A549 treated with AZD9567 at 1 μM for 4 hours (cell line): ENCODE measurements around the gene IDH1. TPM values are rescaled to one million over a fixed set of nuclear protein-coding genes. Genes with fewer than 3 reads are reported as not detected.

ENCODE experiments used
- total RNA-seq: library from RNA; stranded (reverse); fragments of 200-300 nt; extraction: Qiagen RNA extraction; gene quantifications from 5 replicates; pipeline ENCODE4 v1.2.3, GENCODE V29; 2022; ENCODE audit not compliant: insufficient read depth

Gene IDH1
- total RNA-seq: 77.4 to 91.3 TPM (median 84.4 TPM) in 5 replicates

DNA sequence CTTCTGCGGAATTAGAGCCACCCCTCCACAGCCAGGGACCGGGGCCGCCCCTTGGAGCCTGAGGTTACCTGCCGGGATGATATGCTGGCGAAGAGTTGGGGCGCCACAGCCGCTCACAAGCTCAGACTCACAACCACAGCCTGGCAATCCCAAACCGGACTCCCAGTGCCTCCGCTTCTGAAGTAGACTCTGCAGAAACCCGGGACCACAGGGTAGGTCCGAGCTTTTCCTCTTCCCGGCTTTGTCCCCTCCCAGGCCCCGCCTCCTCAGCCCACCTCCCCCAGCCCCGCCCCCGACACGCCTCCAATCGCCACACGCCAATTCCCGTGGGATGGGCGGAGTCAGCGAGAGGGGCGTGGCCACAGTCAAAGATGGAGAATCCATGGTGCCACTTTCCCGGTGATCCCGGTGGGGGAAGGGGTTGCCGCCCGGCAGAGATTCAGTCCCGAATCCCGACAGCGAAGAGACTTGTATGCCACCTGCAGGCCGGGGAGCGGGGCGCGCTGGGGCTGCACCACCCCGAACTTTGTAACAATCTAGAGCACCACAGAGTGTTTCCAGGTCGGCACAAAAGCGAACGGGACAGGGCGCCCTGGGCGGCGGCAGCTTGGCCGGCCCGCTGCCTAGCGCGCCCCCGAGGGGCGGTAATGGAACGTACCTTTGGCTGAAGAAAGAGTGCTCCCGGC, at the start of gene IDH1:
Gene IDH1, minus strand, starts transcription at position 201 of the 686 bp plus-strand sequence. CDS start 3,520 bp downstream, outside the sequence.

DNA sequence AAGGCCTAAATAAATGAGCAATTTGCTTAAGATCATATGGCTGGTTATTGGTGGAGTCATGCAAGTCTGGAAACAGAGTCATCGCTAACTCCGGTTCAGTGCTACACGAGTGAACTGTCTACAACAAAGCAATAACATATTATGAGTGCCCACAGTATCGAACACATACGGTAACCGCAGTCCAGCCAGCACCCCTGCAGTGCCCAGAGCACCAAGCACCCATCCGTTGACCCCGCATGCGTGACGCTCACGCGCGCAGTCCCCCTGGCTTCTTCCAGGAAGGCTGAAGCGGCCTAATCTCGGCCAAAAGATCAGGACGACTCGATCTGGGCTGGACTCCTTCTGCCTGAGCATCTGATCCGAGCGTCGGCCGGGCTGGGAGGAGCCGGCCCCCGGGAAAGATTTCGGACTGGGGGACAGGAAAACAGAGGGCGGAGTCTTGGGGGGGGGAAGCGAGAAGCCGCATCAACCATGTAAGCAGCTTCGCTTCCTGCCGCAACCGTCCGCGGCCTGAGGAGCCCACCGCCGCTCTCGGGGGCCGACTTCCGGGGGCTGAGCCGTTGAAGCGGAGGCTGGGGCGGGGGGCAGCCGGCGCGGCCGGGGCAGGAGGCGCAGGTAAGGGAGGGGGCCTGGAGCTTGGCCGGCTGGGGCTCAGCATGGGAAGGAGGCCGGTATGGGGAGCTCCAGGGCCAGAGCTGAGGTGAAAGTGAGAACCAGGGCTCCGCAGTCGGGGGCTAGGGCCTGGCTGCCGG, 11.1 kb upstream of the IDH1 start, which contains the start of gene PIKFYVE:
Gene PIKFYVE, plus strand, starts transcription at position 455 of the 752 bp plus-strand sequence. CDS start 5,265 bp downstream, outside the sequence.

DNA sequence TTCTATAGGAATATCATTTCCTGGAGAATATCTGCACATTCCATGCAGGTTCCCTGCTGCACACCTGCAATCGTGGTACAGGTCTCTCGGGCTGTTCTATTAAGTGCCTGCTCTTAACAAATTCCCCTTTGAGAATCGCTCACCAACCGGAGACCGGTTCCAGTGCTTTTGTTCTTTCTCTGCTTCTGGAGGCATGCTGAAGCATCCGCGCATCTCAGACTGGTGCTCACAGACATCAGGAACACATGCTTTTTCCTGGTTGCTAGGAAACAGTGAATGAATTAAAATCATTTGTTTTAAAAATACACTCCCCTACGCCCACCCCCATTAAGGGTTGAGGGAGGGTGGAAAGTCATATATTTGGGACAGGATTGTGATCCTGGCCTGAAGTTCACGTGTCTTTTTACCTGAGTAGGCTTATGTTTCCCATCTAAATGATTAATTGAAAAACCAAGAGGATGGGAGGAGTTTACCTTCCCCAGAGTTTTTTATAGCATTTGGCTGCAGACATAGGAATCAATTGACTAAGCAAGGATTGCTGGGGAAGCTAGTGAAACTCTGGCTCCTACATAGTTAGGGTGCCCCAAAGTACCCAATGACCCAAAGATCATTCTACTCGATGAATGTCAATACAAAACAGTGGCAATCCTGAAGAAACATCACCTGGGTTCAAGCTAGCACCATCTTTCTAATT, 64.9 kb downstream of the IDH1 start, which contains the start of gene C2orf80:
Gene C2orf80, minus strand, starts transcription at position 221 of the 694 bp plus-strand sequence. CDS start 3,044 bp downstream, outside the sequence.

Other genes with a start within 250 kb of the IDH1 start
- gene PLEKHM3, start 229.5 kb downstream of the IDH1 start, total RNA-seq: 2.0 to 5.2 TPM (median 2.6 TPM) in 5 replicates
- gene CRYGD, start 130.5 kb downstream of the IDH1 start, total RNA-seq: not detected in 5 replicates
- 0.22 TPM in 1 of 5 replicates, not detected in the others for gene CRYGC, start 125.2 kb downstream of the IDH1 start, total RNA-seq
- gene CRYGB, start 108.9 kb downstream of the IDH1 start, total RNA-seq: not detected in 5 replicates
- gene CRYGA, start 91.5 kb downstream of the IDH1 start, total RNA-seq: not detected in 5 replicates
- gene C2orf80, start 65.0 kb downstream of the IDH1 start, total RNA-seq: not detected in 5 replicates
- 4.5 to 7.0 TPM (median 6.9 TPM) in 5 replicates for gene PIKFYVE, start 11.2 kb upstream of the IDH1 start, total RNA-seq
- gene PTH2R, start 151.7 kb upstream of the IDH1 start, total RNA-seq: not detected in 5 replicates